ENCODE measurements around the gene IER5. TPM values are rescaled to one million over a fixed set of nuclear protein-coding genes. Genes with fewer than 3 reads are reported as not detected.

IER5 gene
- total RNA-seq, 2 experiments from 2014 or later, result 45.2 to 45.9 TPM

DNA sequence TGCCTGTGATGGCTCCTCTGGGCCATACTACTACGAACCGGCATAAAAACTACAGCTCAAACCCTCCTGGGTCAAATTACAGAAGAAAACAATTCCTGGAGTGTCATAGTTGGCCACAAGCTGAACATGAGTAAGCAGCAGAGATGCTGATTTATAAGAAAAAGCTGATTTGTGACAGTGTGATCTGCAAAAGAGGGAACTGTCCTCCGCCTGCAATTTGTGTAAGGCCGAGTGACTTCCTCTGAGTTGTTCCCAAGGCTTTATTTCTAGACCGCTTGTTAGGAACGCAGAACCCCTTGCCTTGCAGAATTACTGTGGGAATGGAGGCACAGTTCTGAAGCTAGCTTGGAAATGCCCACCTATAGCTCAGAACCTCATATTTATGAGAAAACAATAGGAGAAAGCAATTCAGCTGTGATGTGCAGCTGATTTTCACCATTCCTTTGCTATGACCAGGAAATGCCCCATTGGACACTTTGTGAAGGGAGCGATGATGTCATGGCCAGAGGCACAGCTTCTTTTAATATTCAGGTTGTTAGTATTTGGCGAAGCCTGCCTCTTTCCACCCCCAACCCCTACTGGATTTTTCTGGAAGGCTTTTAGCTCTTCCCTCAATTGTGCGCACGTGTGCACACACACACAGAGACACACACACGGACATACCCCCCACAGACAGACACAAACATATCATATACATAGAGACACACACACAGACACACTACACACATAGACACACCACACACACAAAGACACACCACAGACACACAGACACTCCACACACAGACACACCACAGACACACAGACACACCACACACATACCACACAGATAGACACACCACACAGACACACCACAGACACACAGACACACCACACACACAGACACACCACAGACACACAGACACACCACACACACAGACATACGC, 47.6 kb downstream of the IER5 start:
- ChIA-PET CTCF (interaction anchor here (0.8 to 1.4 kb wide), 3 partner anchors 9 to 46 kb away, joined by 3 to 4 read pairs (median 3); no protein-coding TSS in a partner anchor), POLR2A (interaction anchor here (0.7 to 1.5 kb wide), 2 partner anchors 32 to 47 kb away, joined by 4 to 5 read pairs; no protein-coding TSS in a partner anchor)

GRCh38 chr1:181136738-181137122, 48.2 kb downstream of the IER5 start:
- ChIA-PET CTCF (interaction anchor here (0.8 to 1.4 kb wide), 2 partner anchors 9 to 46 kb away, joined by 3 read pairs; no protein-coding TSS in a partner anchor), POLR2A (interaction anchor here (1.5 kb wide), 1 partner anchor 48 kb away, joined by 5 read pairs; no protein-coding TSS in a partner anchor)

- POLR2A ChIA-PET, result no interaction called here
- CTCF ChIA-PET, result interaction anchor here (0.6 kb wide), 1 partner anchor 113 kb away, joined by 3 read pairs; no protein-coding TSS in a partner anchor
Measured at GRCh38 chr1:181137217-181137743, 48.8 kb downstream of the IER5 start.

DNA sequence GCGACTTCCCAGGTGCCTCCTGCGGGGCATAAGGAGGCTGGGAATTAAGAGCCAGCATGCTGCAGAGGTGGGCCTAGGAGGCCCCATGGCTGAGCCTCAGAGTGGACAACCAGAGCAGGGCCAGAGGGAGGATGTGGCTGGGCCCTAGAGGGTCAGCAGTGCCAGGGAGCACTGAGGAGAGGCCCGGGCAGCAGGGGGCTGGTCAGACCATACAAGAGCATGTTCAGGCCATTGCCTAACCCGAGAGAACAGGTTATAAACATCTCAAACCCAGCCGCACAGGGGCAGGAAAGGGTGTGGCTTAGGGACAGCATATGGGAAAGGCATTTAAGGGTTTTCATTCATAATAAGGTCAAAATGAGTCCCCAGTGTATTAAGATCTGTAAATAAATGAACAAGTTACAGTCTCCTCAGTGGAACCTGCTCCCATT, 51.1 kb downstream of the IER5 start:
- ChIA-PET CTCF (interaction anchor here (0.7 to 4.7 kb wide), 3 partner anchors 54 to 111 kb away, joined by 3 to 52 read pairs (median 33); no protein-coding TSS in a partner anchor), POLR2A (interaction anchor here (3.7 kb wide), 1 partner anchor 34 kb away, joined by 12 read pairs; no protein-coding TSS in a partner anchor)

GRCh38 chr1:181140398-181140797, 51.9 kb downstream of the IER5 start:
- ChIA-PET POLR2A (interaction anchor here (0.6 to 3.9 kb wide), 6 partner anchors 9 to 119 kb away, joined by 3 to 49 read pairs (median 9); partner anchors contain the start of gene IER5), CTCF (interaction anchor here (0.9 to 4.7 kb wide), 10 partner anchors 12 to 122 kb away, joined by 3 to 52 read pairs (median 24); partner anchors contain the start of gene IER5)

DNA sequence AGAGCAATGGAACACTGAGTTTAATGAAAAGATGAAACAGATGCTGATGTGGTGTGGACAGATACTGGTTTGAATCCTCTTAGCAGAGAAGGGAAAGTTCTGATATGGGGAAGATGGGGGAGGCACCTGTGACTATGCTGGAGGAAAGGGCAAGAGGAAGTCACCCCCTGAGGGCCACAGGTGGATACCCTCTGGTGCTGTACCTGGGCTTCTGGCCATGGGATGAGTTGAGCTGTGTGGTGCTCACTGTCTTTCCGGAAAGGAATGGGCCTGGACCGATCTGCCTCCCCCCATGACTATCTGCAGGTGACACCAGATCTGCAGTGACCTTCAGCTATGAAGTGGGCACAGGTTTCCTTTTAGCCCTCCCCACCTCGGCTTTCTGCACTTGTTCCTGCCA, 52.4 kb downstream of the IER5 start:
- CTCF ChIA-PET, result interaction anchor here (0.7 to 4.7 kb wide), 16 partner anchors 12 to 122 kb away, joined by 3 to 52 read pairs (median 12); partner anchors contain the start of genes IER5, MR1 and STX6

GRCh38 chr1:181141431-181141910, 53.0 kb downstream of the IER5 start:
- ChIA-PET POLR2A (interaction anchor here (0.7 to 3.9 kb wide), 7 partner anchors 36 to 640 kb away, joined by 3 to 49 read pairs (median 6); partner anchors contain the start of gene IER5), CTCF (interaction anchor here (0.7 to 4.7 kb wide), 27 partner anchors 8 to 260 kb away, joined by 3 to 52 read pairs (median 7); partner anchors contain the start of genes IER5, MR1 and STX6)

More for the DNA sequence above, 52.4 kb downstream of the IER5 start:
- POLR2A ChIA-PET, result interaction anchor here (1.0 to 3.9 kb wide), 6 partner anchors 35 to 119 kb away, joined by 4 to 49 read pairs (median 9); partner anchors contain the start of gene IER5

Other genes with a start within 250 kb of the IER5 start
- under 1 TPM; 0.11 to 0.38 TPM for gene KIAA1614, start 175.8 kb upstream of the IER5 start, total RNA-seq
- gene STX6, start 65.8 kb upstream of the IER5 start, total RNA-seq, result 10 to 100 TPM; 22.6 to 23.1 TPM
- gene MR1, start 54.7 kb upstream of the IER5 start, total RNA-seq, result 10 to 100 TPM; 13.3 to 14.5 TPM

Measured in activated CD8-positive, alpha-beta memory T cell treated with anti-CD3 and anti-CD28 coated beads for 36 hours (primary cell).